NCI-H2227 (cell line): ENCODE data around the gene STRIP2.
A peak's percentile ranks its signal among the peaks of the same experiment; 100 is the strongest.
"Not testable (repeated sequence)": the region's sequence is repeated elsewhere in the genome, so short reads cannot be mapped to it uniquely, and the experiment has no call there.

Experiments used
- DNase-seq: peaks from one replicate; lab custom pipeline; 2025; ENCODE audit not compliant: unreplicated experiment; lab: John Stamatoyannopoulos, UW

The STRIP2 gene

DNA sequence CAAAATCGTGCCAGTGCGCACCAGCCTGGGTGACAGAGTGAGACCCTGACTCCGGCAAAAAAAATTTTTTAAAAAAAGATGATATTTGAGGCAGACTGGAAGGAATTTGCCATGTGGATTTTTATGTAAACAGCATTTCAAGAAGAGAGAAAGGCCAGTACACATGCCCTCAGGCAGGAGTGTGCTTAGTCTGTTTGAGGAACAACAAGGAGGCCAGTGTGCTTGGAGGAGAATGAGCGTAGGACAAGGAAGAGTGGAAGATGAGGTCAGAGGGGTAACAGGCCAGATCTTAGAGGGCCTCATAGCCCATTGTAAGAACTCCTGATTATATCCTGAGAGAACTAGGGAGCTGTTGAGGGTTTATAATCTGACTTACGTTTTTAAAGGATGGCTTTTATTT, 17.2 kb upstream of the STRIP2 start:
- DNase-seq: no peak

- no peak for DNase-seq
Measured at GRCh38 chr7:129421717-129422250, 12.4 kb upstream of the STRIP2 start.

GRCh38 chr7:129422727-129423126, 11.5 kb upstream of the STRIP2 start:
- no peak for DNase-seq

DNA sequence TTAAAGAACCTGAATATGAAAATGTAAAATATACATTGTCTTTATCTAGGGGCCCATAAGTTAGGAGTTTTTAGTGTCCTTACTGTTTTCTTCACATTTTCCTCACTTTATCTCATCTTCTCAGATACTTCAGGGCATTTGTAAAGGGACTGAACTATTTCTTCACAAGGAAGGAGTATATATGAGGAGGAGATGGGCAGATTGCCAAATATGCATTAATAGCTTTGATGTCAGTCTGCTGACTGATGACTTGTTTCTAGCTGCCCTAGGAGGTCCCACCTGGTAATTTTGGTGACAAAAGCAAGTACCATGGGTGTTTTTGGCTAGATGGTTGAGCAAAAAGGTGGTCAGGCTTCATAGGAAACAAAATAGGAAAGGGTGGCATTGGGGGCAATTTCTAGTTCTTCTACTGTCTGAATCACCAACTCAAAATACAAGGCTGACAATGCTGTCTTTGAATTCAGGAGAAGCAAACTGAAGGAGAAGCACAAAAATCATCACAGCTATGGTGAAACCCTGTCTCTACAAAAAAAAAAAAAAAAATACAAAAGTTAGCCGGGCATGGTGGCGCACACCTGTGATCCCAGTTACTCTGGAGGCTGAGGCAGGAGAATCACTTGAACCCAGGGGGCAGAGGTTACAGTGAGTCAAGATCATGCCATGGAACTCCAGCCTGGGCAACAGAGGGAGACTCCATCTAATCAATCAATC, 10.4 kb upstream of the STRIP2 start:
- no peak for DNase-seq

DNA sequence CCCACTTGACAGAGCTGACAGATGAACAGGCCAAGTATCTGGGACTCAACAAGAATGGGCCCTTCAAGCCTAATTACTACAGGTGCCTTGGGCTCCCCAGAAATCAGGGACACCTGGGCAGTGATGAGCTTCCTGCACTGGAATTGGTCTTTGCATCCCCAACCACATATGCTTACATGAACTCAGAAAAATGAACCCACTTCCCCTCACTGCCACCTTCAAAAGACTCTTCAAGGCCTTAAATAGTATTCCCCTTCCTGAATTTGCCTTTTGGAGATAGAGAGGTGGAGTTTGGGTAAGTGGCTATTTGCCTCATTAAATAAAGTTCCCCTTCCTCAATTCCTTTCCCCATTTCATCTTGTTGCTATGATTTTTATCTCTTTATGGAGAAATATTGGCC, 7.8 kb upstream of the STRIP2 start:
- DNase-seq: no peak

DNA sequence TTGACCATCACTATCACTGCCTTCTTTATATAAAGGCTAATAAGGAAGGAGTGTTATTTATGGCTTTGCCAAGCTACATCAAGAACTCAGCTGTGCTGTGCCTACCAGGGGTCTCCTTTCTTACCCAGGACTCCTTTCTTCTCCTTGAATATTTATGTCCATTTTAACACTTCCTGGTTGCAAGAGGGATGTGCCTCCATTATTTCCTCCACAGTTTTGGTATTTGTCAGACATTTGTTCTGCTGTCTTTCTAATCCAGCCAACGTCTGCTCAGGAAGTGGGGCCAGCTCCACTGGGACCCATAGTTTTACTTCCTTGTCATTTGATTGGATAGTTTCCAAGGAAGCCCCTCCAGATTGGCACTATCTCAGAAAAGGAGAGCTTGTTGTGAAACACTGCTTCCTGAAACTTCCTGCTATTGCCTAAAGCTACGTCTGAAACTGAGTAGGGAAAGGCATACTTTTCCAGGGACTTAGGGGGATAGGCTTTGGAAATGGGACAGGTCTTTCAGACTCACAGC, 6.6 kb upstream of the STRIP2 start:
- no peak for DNase-seq

DNA sequence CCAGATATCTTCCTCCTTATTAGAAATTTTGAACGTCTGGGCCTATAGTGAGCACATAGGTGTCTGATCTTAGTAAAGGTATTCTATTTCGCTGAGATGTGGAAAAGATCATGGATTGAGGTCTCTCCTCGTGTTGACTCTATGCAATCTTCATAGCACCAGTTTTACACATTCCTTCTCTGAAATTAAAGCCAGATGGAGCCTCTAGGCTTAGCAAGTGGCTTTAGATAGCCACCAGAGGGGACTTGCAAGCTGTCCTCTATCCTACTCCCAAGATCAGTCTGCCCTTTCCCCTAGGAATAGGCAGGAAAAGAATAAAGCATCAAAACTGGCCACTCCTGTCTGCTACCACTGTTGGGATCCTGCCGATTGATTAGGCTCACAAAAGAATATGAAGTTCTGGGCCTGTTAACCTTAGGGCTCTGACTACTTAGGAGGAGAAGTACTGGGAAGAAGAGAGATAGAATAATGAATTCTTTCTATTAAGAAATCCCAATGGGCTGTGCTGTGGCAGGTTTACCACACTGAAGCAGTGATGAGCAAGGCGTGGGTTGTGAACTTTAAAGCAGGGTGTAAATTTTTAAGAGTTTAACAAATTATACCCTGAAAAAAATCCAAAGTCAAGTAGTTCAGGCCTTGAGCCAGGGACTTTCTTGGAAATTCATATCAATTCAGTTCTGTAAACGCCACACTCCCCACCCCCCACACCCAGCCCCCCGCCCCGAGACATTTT, 2.2 kb upstream of the STRIP2 start:
- DNase-seq: no peak

DNA sequence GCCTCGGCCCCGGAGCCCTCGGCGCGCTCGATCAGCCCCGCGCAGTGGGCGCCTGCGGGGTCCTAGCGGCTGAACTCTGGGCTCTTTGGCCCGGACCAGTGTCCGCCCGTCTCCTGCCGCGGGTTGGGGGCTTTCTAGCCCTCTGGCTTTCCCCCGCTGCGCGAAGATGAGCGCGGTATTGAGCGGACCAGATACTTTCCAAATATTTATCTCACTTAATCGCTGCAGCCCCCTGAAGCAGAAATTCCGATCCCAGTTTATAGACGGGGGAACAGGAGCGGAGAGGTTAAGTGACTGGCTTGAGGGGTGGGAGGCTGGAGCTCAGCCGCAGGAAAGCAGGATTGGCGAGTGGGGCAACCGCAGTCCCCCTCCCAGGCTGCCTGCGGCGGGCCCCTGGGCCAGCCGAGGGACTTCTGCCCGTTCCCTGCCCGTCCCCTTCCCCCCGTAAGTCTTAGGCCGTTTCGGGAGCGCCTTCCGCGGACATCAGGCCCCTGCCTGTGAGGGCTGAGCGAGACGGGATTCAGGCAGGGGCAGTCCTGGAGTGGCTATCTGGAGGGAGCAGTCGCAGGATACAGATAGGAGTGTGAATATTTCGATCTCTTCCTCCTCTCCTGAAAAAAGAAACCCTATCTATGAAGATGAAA, 565 bp downstream of the STRIP2 start:
- peak; percentile 42 for DNase-seq

- no peak for DNase-seq
Measured at GRCh38 chr7:129435414-129435829, 1.2 kb downstream of the STRIP2 start.

- no peak for DNase-seq
Measured at GRCh38 chr7:129436335-129436923, 2.2 kb downstream of the STRIP2 start.

- DNase-seq: no peak
Measured at GRCh38 chr7:129437190-129437589, 3.0 kb downstream of the STRIP2 start.

DNA sequence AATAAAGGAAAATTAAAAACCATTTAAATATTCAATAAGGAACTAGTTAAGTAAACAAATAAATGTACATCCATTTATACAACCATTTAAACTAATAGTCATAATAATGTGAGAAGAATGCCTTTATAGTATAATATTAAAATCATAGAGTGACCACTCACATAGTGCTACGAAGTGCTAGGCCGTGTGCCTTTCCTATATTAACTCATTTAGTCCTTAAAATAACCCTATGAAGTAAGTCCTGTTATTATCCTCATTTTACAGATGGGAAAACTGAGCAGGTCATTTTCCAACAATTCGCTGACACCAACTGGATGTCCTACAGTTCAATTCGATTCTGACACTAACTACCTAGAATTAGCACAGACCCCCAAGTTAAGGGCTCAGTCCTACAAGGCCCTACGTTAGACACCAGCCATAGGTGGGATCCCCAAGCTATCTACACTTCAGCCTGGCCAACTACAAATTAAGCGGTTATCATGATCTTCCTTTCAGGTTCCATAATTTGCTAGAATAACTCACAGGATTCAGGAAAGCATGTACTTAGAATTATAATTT, 4.1 kb downstream of the STRIP2 start:
- no peak for DNase-seq

- DNase-seq: no peak
Measured at GRCh38 chr7:129438839-129439651, 4.8 kb downstream of the STRIP2 start.

DNA sequence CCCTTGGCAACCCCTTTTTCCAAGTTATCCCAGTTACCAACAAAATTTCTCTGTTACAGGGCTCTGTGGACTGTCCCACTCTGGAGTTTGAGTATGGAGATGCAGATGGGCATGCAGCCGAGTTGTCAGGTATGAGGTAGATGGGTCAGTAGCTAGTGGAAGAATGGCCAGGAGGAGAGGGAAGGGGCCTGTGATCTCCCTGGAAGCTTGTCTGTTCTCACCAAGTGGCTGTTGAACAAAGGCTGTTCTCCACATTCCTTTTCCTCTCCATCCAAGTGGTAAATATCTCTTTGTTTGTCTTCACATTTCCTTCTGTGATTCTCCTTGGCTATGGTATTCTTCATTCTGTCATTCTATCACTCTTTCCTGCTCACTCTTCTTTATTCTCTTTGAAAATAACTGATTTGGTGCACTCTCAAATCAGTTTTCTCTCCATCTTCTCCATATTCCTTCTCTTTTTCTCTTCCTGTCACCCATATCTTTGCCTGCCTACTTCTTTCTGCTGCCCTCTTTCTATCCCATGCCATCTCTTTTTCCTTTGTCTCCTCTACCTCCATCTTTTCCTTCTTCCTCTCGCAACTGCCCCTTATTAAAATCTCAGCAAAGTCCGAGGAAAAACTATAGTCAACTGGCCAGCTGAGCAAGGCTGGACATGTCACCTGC, 5.9 kb downstream of the STRIP2 start:
- DNase-seq: no peak

DNA sequence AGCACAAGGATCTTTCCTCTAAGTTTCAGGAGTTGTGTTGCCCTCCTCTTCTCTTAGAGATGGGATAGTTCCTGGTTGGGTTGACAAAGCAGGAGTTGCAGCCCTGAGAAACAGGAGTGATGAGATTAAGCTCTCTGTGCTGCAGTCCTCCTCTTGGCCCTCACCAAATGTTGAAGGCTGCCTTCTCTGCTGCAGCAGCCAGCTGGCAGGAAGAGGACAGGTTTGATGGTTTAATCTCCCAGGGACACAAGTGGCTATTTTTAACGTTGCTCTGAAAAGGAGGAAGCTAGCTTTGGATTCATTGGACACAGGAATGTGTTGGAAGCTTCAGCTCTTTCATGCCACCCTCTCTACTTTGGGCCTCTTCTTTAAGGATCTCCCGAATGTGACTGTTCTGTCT, 9.4 kb downstream of the STRIP2 start:
- no peak for DNase-seq

- DNase-seq: not testable (repeated sequence)
Measured at GRCh38 chr7:129444776-129445175, 10.5 kb downstream of the STRIP2 start.

GRCh38 chr7:129446925-129447324, 12.7 kb downstream of the STRIP2 start:
- not testable (repeated sequence) for DNase-seq

DNA sequence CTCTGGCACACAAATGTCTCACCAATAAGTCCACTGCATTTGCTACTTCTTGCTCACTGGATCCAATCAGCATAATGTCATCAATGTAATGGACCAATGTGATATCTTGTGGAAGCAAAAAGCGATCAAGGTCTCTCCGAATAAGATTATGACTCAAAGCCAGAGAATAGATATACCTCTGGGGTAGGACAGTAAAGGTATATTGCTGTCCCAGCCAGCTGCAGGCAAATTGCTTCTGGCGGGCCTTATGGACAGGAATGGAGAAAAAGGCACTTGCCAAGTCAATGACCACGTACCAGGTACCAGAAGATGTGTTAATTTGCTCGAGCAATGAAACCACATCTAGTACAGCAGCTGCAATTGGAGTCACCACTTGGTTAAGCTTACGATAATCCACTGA, 13.2 kb downstream of the STRIP2 start:
- not testable (repeated sequence) for DNase-seq

DNA sequence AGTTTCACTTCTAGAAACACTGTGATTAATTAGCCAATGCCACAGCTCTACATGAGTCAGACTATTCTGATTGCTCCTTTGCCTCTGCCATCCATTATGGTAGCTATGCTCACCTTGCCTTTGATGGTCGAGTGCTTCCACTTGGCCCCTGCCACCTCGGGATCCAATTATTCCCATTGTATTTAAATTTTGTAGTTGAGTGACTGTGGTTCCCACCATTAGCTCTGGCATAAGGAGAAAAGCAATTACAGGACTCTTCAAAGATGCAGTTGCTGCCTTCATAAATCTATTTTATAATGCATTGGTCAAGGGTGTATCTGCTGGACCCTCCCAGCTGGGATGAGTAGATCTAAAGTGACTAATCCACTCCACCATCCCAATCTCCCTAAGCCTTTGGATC, 14.4 kb downstream of the STRIP2 start:
- not testable (repeated sequence) for DNase-seq

DNA sequence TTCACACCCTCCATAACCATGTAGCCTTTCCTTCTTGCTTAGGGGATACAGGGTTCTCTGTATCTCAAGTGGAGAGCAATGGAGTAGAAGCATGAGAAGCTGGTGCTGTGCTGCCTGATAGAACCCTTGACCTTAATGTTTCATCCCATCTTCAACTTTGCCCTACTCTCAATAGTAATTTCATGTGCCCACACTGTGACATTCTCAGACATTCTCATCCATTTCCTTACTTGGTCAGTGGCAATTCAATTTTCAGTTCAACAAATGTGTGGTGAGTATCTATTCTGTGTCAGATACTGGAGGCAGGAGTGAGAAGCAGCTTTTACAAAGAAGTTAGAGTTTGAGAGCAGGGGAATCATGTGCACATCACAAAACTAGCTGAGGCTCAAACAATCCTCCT, 16.1 kb downstream of the STRIP2 start:
- DNase-seq: no peak
